Measurements from ENCODE around the gene NEUROG3. TPM values are rescaled to one million over a fixed set of nuclear protein-coding genes. Genes with fewer than 3 reads are reported as not detected.

The NEUROG3 gene
- total and polyA plus RNA-seq, 10 of the 15 experiments (the other 5 are each of a cell fraction or from before 2014, with no cell fraction given): not detected

- no peaks in the 10 kb centered on the region for H4K20me1 ChIP-seq (ENCODE audit: control insufficient read depth, insufficient read depth)
- no peaks in the 10 kb centered on the region for H3K9me3 ChIP-seq (replicated peaks; ENCODE audit: control insufficient read depth, insufficient read depth, low read length)
- no TSS peak for BruUV-seq (replicated peaks)
- H3K4me1 ChIP-seq (ENCODE audit: control insufficient read depth, insufficient read depth, low read length): peaks cover 8% of the 10 kb centered on the region; the same call in 1 of the 2 replicates
- no peak for FAIRE-seq
- no peaks in the 10 kb centered on the region for H3K36me3 ChIP-seq (ENCODE audit: control insufficient read depth in 2 of 2, insufficient read depth in 2 of 2, low read length in 1 of 2)
- ChIA-PET SMC1A (ENCODE audit: uncharacterized antibody, unreplicated experiment) (no interaction called here), CTCF (no interaction called here), RAD21 (ENCODE audit: unreplicated experiment) (no interaction called here), POLR2A (no interaction called here)
- H3K4me3 ChIP-seq: no peak overlapping the region
- no peak overlapping the region for H3K4me2 ChIP-seq (ENCODE audit: control insufficient read depth, insufficient read depth)
- TF ChIP-seq, protein P1, sequence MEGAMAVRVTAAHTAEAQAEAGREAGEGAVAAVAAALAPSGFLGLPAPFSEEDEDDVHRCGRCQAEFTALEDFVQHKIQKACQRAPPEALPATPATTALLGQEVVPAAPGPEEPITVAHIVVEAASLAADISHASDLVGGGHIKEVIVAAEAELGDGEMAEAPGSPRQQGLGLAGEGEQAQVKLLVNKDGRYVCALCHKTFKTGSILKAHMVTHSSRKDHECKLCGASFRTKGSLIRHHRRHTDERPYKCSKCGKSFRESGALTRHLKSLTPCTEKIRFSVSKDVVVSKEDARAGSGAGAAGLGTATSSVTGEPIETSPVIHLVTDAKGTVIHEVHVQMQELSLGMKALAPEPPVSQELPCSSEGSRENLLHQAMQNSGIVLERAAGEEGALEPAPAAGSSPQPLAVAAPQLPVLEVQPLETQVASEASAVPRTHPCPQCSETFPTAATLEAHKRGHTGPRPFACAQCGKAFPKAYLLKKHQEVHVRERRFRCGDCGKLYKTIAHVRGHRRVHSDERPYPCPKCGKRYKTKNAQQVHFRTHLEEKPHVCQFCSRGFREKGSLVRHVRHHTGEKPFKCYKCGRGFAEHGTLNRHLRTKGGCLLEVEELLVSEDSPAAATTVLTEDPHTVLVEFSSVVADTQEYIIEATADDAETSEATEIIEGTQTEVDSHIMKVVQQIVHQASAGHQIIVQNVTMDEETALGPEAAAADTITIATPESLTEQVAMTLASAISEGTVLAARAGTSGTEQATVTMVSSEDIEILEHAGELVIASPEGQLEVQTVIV (IDR thresholded peaks at IDR 0.05; ENCODE audit: borderline replicate concordance, partially characterized antibody): no peak
- no peak for TF ChIP-seq LARP7 (IDR thresholded peaks at IDR 0.05)
- TF ChIP-seq ZNF384 (IDR thresholded peaks at IDR 0.05; ENCODE audit: borderline replicate concordance, low read depth, low read length): no peak
- no peak for TF ChIP-seq TARDBP (IDR thresholded peaks at IDR 0.05; ENCODE audit: borderline replicate concordance)
- TF ChIP-seq, protein P2, sequence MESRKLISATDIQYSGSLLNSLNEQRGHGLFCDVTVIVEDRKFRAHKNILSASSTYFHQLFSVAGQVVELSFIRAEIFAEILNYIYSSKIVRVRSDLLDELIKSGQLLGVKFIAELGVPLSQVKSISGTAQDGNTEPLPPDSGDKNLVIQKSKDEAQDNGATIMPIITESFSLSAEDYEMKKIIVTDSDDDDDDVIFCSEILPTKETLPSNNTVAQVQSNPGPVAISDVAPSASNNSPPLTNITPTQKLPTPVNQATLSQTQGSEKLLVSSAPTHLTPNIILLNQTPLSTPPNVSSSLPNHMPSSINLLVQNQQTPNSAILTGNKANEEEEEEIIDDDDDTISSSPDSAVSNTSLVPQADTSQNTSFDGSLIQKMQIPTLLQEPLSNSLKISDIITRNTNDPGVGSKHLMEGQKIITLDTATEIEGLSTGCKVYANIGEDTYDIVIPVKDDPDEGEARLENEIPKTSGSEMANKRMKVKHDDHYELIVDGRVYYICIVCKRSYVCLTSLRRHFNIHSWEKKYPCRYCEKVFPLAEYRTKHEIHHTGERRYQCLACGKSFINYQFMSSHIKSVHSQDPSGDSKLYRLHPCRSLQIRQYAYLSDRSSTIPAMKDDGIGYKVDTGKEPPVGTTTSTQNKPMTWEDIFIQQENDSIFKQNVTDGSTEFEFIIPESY (IDR thresholded peaks at IDR 0.05): no peak
- TF ChIP-seq CBFB (IDR thresholded peaks at IDR 0.05; ENCODE audit: low read depth): no peak
- no peak for TF ChIP-seq EGR1 (IDR thresholded peaks at IDR 0.05; ENCODE audit: borderline replicate concordance in 1 of 2, low read depth in 2 of 2, low read length in 2 of 2)
- TF ChIP-seq RAD21 (IDR thresholded peaks at IDR 0.05; ENCODE audit: insufficient read depth, low read depth, low read length): no peak
- TF ChIP-seq, protein P3, sequence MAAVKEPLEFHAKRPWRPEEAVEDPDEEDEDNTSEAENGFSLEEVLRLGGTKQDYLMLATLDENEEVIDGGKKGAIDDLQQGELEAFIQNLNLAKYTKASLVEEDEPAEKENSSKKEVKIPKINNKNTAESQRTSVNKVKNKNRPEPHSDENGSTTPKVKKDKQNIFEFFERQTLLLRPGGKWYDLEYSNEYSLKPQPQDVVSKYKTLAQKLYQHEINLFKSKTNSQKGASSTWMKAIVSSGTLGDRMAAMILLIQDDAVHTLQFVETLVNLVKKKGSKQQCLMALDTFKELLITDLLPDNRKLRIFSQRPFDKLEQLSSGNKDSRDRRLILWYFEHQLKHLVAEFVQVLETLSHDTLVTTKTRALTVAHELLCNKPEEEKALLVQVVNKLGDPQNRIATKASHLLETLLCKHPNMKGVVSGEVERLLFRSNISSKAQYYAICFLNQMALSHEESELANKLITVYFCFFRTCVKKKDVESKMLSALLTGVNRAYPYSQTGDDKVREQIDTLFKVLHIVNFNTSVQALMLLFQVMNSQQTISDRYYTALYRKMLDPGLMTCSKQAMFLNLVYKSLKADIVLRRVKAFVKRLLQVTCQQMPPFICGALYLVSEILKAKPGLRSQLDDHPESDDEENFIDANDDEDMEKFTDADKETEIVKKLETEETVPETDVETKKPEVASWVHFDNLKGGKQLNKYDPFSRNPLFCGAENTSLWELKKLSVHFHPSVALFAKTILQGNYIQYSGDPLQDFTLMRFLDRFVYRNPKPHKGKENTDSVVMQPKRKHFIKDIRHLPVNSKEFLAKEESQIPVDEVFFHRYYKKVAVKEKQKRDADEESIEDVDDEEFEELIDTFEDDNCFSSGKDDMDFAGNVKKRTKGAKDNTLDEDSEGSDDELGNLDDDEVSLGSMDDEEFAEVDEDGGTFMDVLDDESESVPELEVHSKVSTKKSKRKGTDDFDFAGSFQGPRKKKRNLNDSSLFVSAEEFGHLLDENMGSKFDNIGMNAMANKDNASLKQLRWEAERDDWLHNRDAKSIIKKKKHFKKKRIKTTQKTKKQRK (IDR thresholded peaks at IDR 0.05; ENCODE audit: low read depth, low read length): no peak
- TF ChIP-seq SIN3A (IDR thresholded peaks at IDR 0.05; ENCODE audit: low read depth, low read length): no peak
- TF ChIP-seq YBX1 (IDR thresholded peaks at IDR 0.05): no peak
- no peak for TF ChIP-seq POLR2A (IDR thresholded peaks at IDR 0.05; ENCODE audit: low read depth, low read length)
- TF ChIP-seq BCL11A (IDR thresholded peaks at IDR 0.05; ENCODE audit: low read depth, low read length): no peak
- no peak for TF ChIP-seq SMARCA5 (IDR thresholded peaks at IDR 0.05)
- intact Hi-C loops (cut with micrococcal nuclease; ENCODE audit: unreplicated experiment) (no loop called here), in situ Hi-C loops (cut with MboI) (no loop called here)
- H3K79me2 ChIP-seq (ENCODE audit: control insufficient read depth, insufficient read depth, low read length): no peaks in the 10 kb centered on the region
- no peak overlapping the region for H3K27ac ChIP-seq (ENCODE audit: control insufficient read depth, insufficient read depth)
- ATAC-seq: no peak
- H3K27me3 ChIP-seq (replicated peaks in 1 of 2; ENCODE audit: control insufficient read depth in 2 of 2, insufficient read depth in 2 of 2, low read length in 1 of 2): peaks cover 18 to 29% of the 10 kb centered on the region in 2 experiments
- no peak overlapping the region for H3K9ac ChIP-seq (ENCODE audit: control insufficient read depth, insufficient read depth, low read length)
- DNase-seq (ENCODE audit: low read depth, low spot score): no peak
- 4% methylated on average over 5 of the region's 5 CpGs for WGBS (ENCODE audit: insufficient coverage, insufficient replicate concordance, low lambda C conversion rate, missing lambda C conversion rate)
- no peak overlapping the region for H2AFZ ChIP-seq (ENCODE audit: control insufficient read depth, low read depth, low read length)
These were observed 2.0 kb upstream of the NEUROG3 start for GRCh38 chr10:69575164-69575722.

All from GM12878 (cell line).